ENCODE measurements around the gene SCRG1. TPM values are rescaled to one million over a fixed set of nuclear protein-coding genes. Genes with fewer than 3 reads are reported as not detected.

SCRG1 gene
- total RNA-seq, 1 donor from 2014 or later, result 4.3 TPM

GRCh38 chr4:173391701-173392100 lies 7.2 kb downstream of the SCRG1 start:
- Histone ChIP-seq H3K27me3 (ENCODE audit: insufficient read depth, low read length) (no peaks in the 10 kb centered on the region), H3K36me3 (ENCODE audit: insufficient read depth, low read length) (no peaks in the 10 kb centered on the region), H3K9ac (ENCODE audit: low read length) (no peak overlapping the region), H3K4me1 (ENCODE audit: insufficient read depth, low read length) (no peaks in the 10 kb centered on the region), H3K9me3 (ENCODE audit: insufficient read depth, low read depth, low read length) (no peaks in the 10 kb centered on the region), H4K20me1 (ENCODE audit: insufficient read depth, low read length) (no peaks in the 10 kb centered on the region), H3K4me2 (ENCODE audit: low read length) (no peak overlapping the region), H3K79me2 (ENCODE audit: insufficient read depth, low read length) (no peaks in the 10 kb centered on the region), H3K27ac (ENCODE audit: low read depth, low read length) (no peak overlapping the region), H3K4me3 (ENCODE audit: insufficient read depth, low read depth, low read length) (no peak overlapping the region), H2AFZ (ENCODE audit: low read depth, low read length) (no peak overlapping the region)
- H3K27me3 Mint-ChIP-seq (ENCODE audit: low read depth, unreplicated experiment), result no peaks in the 10 kb centered on the region
- H3K36me3 Mint-ChIP-seq (ENCODE audit: low read depth, unreplicated experiment), result peaks cover 4% of the 10 kb centered on the region
- H3K27ac Mint-ChIP-seq (ENCODE audit: unreplicated experiment), result no peak overlapping the region
- DNase-seq (ENCODE audit: low read depth) (no peak), FAIRE-seq (no peak)
- H3K9me3 Mint-ChIP-seq (ENCODE audit: unreplicated experiment), result no peaks in the 10 kb centered on the region
- no peaks in the 10 kb centered on the region for H3K4me1 Mint-ChIP-seq (ENCODE audit: low read depth, unreplicated experiment)
- H3K4me3 Mint-ChIP-seq (ENCODE audit: unreplicated experiment), result no peak overlapping the region
- TF ChIP-seq CTCF (IDR thresholded peaks at IDR 0.05; ENCODE audit: insufficient read depth, low read depth, low read length), result no peak
- no peak for TF ChIP-seq EZH2 (IDR thresholded peaks at IDR 0.05; ENCODE audit: insufficient read depth, low read length)

- Mint-ChIP-seq H3K9me3 (ENCODE audit: unreplicated experiment) (no peaks in the 10 kb centered on the region), H3K27ac (ENCODE audit: unreplicated experiment) (no peak overlapping the region), H3K4me1 (ENCODE audit: low read depth, unreplicated experiment) (peaks cover under 1% of the 10 kb centered on the region), H3K4me3 (ENCODE audit: unreplicated experiment) (no peak overlapping the region), H3K27me3 (ENCODE audit: low read depth, unreplicated experiment) (no peaks in the 10 kb centered on the region), H3K36me3 (ENCODE audit: low read depth, unreplicated experiment) (peaks cover 1% of the 10 kb centered on the region)
- DNase-seq (ENCODE audit: low read depth), result no peak
- Histone ChIP-seq H3K27ac (ENCODE audit: low read depth, low read length) (no peak overlapping the region), H2AFZ (ENCODE audit: low read depth, low read length) (no peak overlapping the region), H3K4me1 (ENCODE audit: insufficient read depth, low read length) (no peaks in the 10 kb centered on the region), H3K9ac (ENCODE audit: low read length) (no peak overlapping the region), H3K27me3 (ENCODE audit: insufficient read depth, low read length) (no peaks in the 10 kb centered on the region), H3K36me3 (ENCODE audit: insufficient read depth, low read length) (no peaks in the 10 kb centered on the region), H3K4me2 (ENCODE audit: low read length) (no peak overlapping the region), H3K79me2 (ENCODE audit: insufficient read depth, low read length) (no peaks in the 10 kb centered on the region), H4K20me1 (ENCODE audit: insufficient read depth, low read length) (no peaks in the 10 kb centered on the region), H3K9me3 (ENCODE audit: insufficient read depth, low read depth, low read length) (no peaks in the 10 kb centered on the region), H3K4me3 (ENCODE audit: insufficient read depth, low read depth, low read length) (no peak overlapping the region)
- no peak for FAIRE-seq
- TF ChIP-seq CTCF (IDR thresholded peaks at IDR 0.05; ENCODE audit: insufficient read depth, low read depth, low read length) (no peak), EZH2 (IDR thresholded peaks at IDR 0.05; ENCODE audit: insufficient read depth, low read length) (no peak)
These were observed 12.2 kb downstream of the SCRG1 start for GRCh38 chr4:173386751-173387150.

- H3K27me3 Mint-ChIP-seq (ENCODE audit: low read depth, unreplicated experiment), result no peaks in the 10 kb centered on the region
- no peak for DNase-seq (ENCODE audit: low read depth)
- no peaks in the 10 kb centered on the region for H3K79me2 ChIP-seq (ENCODE audit: insufficient read depth, low read length)
- no peak for TF ChIP-seq EZH2 (IDR thresholded peaks at IDR 0.05; ENCODE audit: insufficient read depth, low read length)
- H3K4me3 ChIP-seq (ENCODE audit: insufficient read depth, low read depth, low read length), result no peak overlapping the region
- H3K9me3 ChIP-seq (ENCODE audit: insufficient read depth, low read depth, low read length), result no peaks in the 10 kb centered on the region
- no peaks in the 10 kb centered on the region for H3K9me3 Mint-ChIP-seq (ENCODE audit: unreplicated experiment)
- no peaks in the 10 kb centered on the region for H3K27me3 ChIP-seq (ENCODE audit: insufficient read depth, low read length)
- H3K4me3 Mint-ChIP-seq (ENCODE audit: unreplicated experiment), result no peak overlapping the region
- no peak for FAIRE-seq
- H3K4me2 ChIP-seq (ENCODE audit: low read length), result no peak overlapping the region
- no peaks in the 10 kb centered on the region for H3K36me3 Mint-ChIP-seq (ENCODE audit: low read depth, unreplicated experiment)
- H3K9ac ChIP-seq (ENCODE audit: low read length), result no peak overlapping the region
- H4K20me1 ChIP-seq (ENCODE audit: insufficient read depth, low read length), result no peaks in the 10 kb centered on the region
- no peak overlapping the region for H3K27ac ChIP-seq (ENCODE audit: low read depth, low read length)
- H3K4me1 ChIP-seq (ENCODE audit: insufficient read depth, low read length), result no peaks in the 10 kb centered on the region
- no peaks in the 10 kb centered on the region for H3K36me3 ChIP-seq (ENCODE audit: insufficient read depth, low read length)
- peaks cover 3% of the 10 kb centered on the region for H3K4me1 Mint-ChIP-seq (ENCODE audit: low read depth, unreplicated experiment)
- no peak overlapping the region for H3K27ac Mint-ChIP-seq (ENCODE audit: unreplicated experiment)
- H2AFZ ChIP-seq (ENCODE audit: low read depth, low read length), result no peak overlapping the region
These were observed 16.6 kb downstream of the SCRG1 start for GRCh38 chr4:173382349-173382748.

All from astrocyte (in vitro differentiated cells and primary cell).